ENCODE data around the gene BICD1. TPM values are rescaled to one million over a fixed set of nuclear protein-coding genes. Genes with fewer than 3 reads are reported as not detected.

BICD1 gene
- total and polyA plus RNA-seq, 2 donors (not counting 1 experiment from before 2014, with no cell fraction given): 15.2 to 93.5 TPM

- ChIA-PET CTCF (interaction anchor here (0.6 to 1.0 kb wide), 2 partner anchors 57 to 275 kb away, joined by 3 read pairs; no protein-coding TSS in a partner anchor), POLR2A (interaction anchor here (0.9 kb wide), 1 partner anchor 22 kb away, joined by 3 read pairs; no protein-coding TSS in a partner anchor)
- H3K9ac ChIP-seq (ENCODE audit: low read length): no peak overlapping the region
- no peaks in the 10 kb centered on the region for H3K27me3 ChIP-seq (replicated peaks in 1 of 4; ENCODE audit: control extremely low read depth in 1 of 4, control insufficient read depth in 3 of 4, insufficient read depth in 4 of 4, low read length in 3 of 4)
- no peak overlapping the region for H3K27ac ChIP-seq (ENCODE audit: low read length in 2 of 2)
- no peak overlapping the region for H3K4me3 ChIP-seq (ENCODE audit: control extremely low read depth in 1 of 5, extremely low read depth in 1 of 5, insufficient read depth in 1 of 5, low read depth in 2 of 5, low read length in 4 of 5)
- intact Hi-C loops (cut with micrococcal nuclease): no loop called here
- H3K36me3 ChIP-seq (replicated peaks in 1 of 2; ENCODE audit: control extremely low read depth in 1 of 2, control insufficient read depth in 1 of 2, extremely low read depth in 1 of 2, insufficient read depth in 2 of 2, low read length in 1 of 2): peaks cover 0 to 3% of the 10 kb centered on the region in 2 experiments
- no peak overlapping the region for H3K4me2 ChIP-seq (replicated peaks; ENCODE audit: low read depth, low read length, poor library complexity, severe bottlenecking)
- H3K9me3 ChIP-seq (ENCODE audit: control extremely low read depth in 1 of 3, control insufficient read depth in 2 of 3, insufficient read depth in 1 of 3, low read length in 2 of 3): no peaks in the 10 kb centered on the region
- TF ChIP-seq CTCF (IDR thresholded peaks at IDR 0.05): no peak
- TF ChIP-seq EZH2 (IDR thresholded peaks at IDR 0.05; ENCODE audit: borderline replicate concordance, insufficient read depth, low read depth, low read length, poor library complexity, severe bottlenecking): no peak
- H3K4me1 ChIP-seq (ENCODE audit: control insufficient read depth in 2 of 2, insufficient read depth in 2 of 2, low read length in 2 of 2): no peaks in the 10 kb centered on the region
- no peaks in the 10 kb centered on the region for H4K20me1 ChIP-seq (ENCODE audit: control insufficient read depth, insufficient read depth, low read length, poor library complexity, severe bottlenecking)
- H3K9me3 Mint-ChIP-seq (ENCODE audit: insufficient read depth): no peaks in the 10 kb centered on the region
- H2AFZ ChIP-seq (ENCODE audit: insufficient read depth, low read depth, low read length, poor library complexity, severe bottlenecking): no peak overlapping the region
- WGBS (ENCODE audit: insufficient coverage): no CpG with 5 or more reads among the region's 3 CpGs
- peaks cover 37% of the 10 kb centered on the region for H3K4me1 Mint-ChIP-seq
- DNase-seq (no peak), ATAC-seq (ENCODE audit: low read depth) (no peak)
- H3K79me2 ChIP-seq (ENCODE audit: control insufficient read depth, insufficient read depth, low read length): peaks cover 69% of the 10 kb centered on the region
- H3K27ac Mint-ChIP-seq: no peak overlapping the region
- H3K4me3 Mint-ChIP-seq: no peak overlapping the region
- no peaks in the 10 kb centered on the region for H3K27me3 Mint-ChIP-seq
Measured at GRCh38 chr12:32117316-32117715, 10.7 kb downstream of the BICD1 start.

GRCh38 chr12:32118806-32119205 is 12.2 kb downstream of the BICD1 start:
- Histone ChIP-seq H3K36me3 (replicated peaks in 1 of 2; ENCODE audit: control extremely low read depth in 1 of 2, control insufficient read depth in 1 of 2, extremely low read depth in 1 of 2, insufficient read depth in 2 of 2, low read length in 1 of 2) (peaks cover 1 to 3% of the 10 kb centered on the region in 2 experiments), H3K27me3 (replicated peaks in 1 of 4; ENCODE audit: control extremely low read depth in 1 of 4, control insufficient read depth in 3 of 4, insufficient read depth in 4 of 4, low read length in 3 of 4) (no peaks in the 10 kb centered on the region), H3K4me1 (ENCODE audit: control insufficient read depth in 2 of 2, insufficient read depth in 2 of 2, low read length in 2 of 2) (no peaks in the 10 kb centered on the region), H4K20me1 (ENCODE audit: control insufficient read depth, insufficient read depth, low read length, poor library complexity, severe bottlenecking) (no peaks in the 10 kb centered on the region), H3K9ac (ENCODE audit: low read length) (no peak overlapping the region), H2AFZ (ENCODE audit: insufficient read depth, low read depth, low read length, poor library complexity, severe bottlenecking) (no peak overlapping the region), H3K27ac (ENCODE audit: low read length in 2 of 2) (no peak overlapping the region), H3K79me2 (ENCODE audit: control insufficient read depth, insufficient read depth, low read length) (peaks cover 70% of the 10 kb centered on the region), H3K4me3 (ENCODE audit: control extremely low read depth in 1 of 5, extremely low read depth in 1 of 5, insufficient read depth in 1 of 5, low read depth in 2 of 5, low read length in 4 of 5) (no peak overlapping the region), H3K4me2 (replicated peaks; ENCODE audit: low read depth, low read length, poor library complexity, severe bottlenecking) (no peak overlapping the region), H3K9me3 (ENCODE audit: control extremely low read depth in 1 of 3, control insufficient read depth in 2 of 3, insufficient read depth in 1 of 3, low read length in 2 of 3) (no peaks in the 10 kb centered on the region)
- H3K4me1 Mint-ChIP-seq: peaks cover 33% of the 10 kb centered on the region
- DNase-seq: no peak
- POLR2A ChIA-PET: no interaction called here
- WGBS (ENCODE audit: insufficient coverage): 100% methylated on average over 2 of the region's 5 CpGs
- CTCF ChIA-PET: no interaction called here
- H3K4me3 Mint-ChIP-seq: no peak overlapping the region
- intact Hi-C loops (cut with micrococcal nuclease): no loop called here
- ATAC-seq (ENCODE audit: low read depth): no peak
- H3K27me3 Mint-ChIP-seq: no peaks in the 10 kb centered on the region
- TF ChIP-seq CTCF (IDR thresholded peaks at IDR 0.05): no peak
- TF ChIP-seq EZH2 (IDR thresholded peaks at IDR 0.05; ENCODE audit: borderline replicate concordance, insufficient read depth, low read depth, low read length, poor library complexity, severe bottlenecking): no peak
- H3K27ac Mint-ChIP-seq: no peak overlapping the region
- no peaks in the 10 kb centered on the region for H3K9me3 Mint-ChIP-seq (ENCODE audit: insufficient read depth)
